ENCODE measurements around the gene KIF12.
"Not testable (repeated sequence)": the region's sequence is repeated elsewhere in the genome, so short reads cannot be mapped to it uniquely, and the experiment has no call there.

The KIF12 gene

DNA sequence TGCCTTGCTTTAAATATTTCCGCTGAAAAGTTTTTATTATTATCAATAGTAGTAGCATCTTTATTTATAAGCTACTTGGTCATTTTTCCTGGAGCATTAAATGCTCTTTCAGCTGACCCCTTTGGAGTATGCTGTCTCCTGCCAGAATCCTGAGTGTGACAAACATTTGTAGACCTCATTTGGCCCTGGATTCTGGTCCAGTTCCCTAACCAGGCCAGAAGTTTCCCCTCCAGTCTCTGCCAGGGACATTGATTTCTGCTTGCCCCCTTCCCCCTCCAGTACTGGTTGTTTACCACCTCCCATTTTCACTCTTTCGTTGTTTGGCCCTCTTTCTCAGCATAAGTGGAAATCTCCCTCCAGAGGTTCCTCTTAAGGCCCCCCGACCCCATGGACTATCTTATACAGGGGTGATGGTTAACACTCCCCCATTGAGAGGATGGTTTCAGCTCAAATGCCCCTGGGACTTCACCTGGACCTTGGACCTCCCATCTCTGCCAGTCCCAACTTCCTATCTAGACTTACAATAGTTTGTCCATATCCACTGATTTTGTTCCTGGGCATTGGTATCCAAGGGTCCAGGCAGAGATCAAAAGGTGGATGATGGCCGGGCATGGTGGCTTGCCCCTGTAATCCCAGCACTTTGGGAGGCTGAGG is 31.7 kb upstream of the KIF12 start:
- Histone ChIP-seq H3K4me2 (ENCODE audit: insufficient read depth, low read length) (no peak overlapping the region), H3K36me3 (ENCODE audit: insufficient read depth, low read length) (no peaks in the 10 kb centered on the region)
- no peak for ATAC-seq (ENCODE audit: insufficient read depth, low read depth)

DNA sequence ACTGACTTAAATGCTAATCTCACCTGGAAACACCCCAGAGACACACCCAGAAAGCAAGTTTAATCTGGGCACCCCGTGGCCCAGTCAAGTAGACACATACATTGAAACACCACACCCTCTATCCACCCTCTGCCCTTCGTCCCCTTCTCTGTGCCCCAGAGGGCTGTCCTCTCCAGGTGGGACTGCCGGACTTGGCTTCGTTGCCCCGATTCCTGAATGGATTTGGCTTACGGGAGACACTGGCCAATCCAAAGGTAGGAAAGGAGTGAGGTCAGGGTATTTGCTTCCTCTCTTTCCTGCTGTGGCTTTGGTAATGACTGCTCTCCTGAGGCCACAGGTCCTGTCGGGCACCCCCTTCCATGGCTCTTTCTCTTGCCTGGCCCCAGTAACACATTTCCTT is 31.0 kb upstream of the KIF12 start:
- no peak for ATAC-seq (ENCODE audit: insufficient read depth, low read depth)
- Histone ChIP-seq H3K27me3 (ENCODE audit: insufficient read depth, low read length, poor library complexity) (no peaks in the 10 kb centered on the region), H3K4me1 (ENCODE audit: insufficient read depth, low read length) (no peaks in the 10 kb centered on the region), H2AFZ (ENCODE audit: low read depth, low read length) (no peak overlapping the region), H3K4me3 (ENCODE audit: low read depth in 1 of 2, low read length in 2 of 2) (no peak overlapping the region), H3K79me2 (ENCODE audit: insufficient read depth, low read length) (no peaks in the 10 kb centered on the region), H3K4me2 (ENCODE audit: insufficient read depth, low read length) (no peak overlapping the region), H4K20me1 (ENCODE audit: insufficient read depth, low read length) (no peaks in the 10 kb centered on the region), H3K9me3 (ENCODE audit: insufficient read depth, low read length, severe bottlenecking) (no peaks in the 10 kb centered on the region), H3K9ac (ENCODE audit: low read depth, low read length) (no peak overlapping the region), H3K27ac (ENCODE audit: low read length) (no peak overlapping the region), H3K36me3 (ENCODE audit: insufficient read depth, low read length) (no peaks in the 10 kb centered on the region)
- TF ChIP-seq CTCF (IDR thresholded peaks at IDR 0.05; ENCODE audit: borderline replicate concordance, extremely low read depth, low read length, poor library complexity, severe bottlenecking) (no peak), EZH2 (IDR thresholded peaks at IDR 0.05; ENCODE audit: borderline replicate concordance, low read depth, low read length, severe bottlenecking) (no peak)
- no peak for DNase-seq

More for the DNA sequence above, 31.7 kb upstream of the KIF12 start:
- H4K20me1 ChIP-seq (ENCODE audit: insufficient read depth, low read length): no peaks in the 10 kb centered on the region
- no peaks in the 10 kb centered on the region for H3K9me3 ChIP-seq (ENCODE audit: insufficient read depth, low read length, severe bottlenecking)
- no peak overlapping the region for H2AFZ ChIP-seq (ENCODE audit: low read depth, low read length)
- no peaks in the 10 kb centered on the region for H3K27me3 ChIP-seq (ENCODE audit: insufficient read depth, low read length, poor library complexity)
- no peak overlapping the region for H3K9ac ChIP-seq (ENCODE audit: low read depth, low read length)
- DNase-seq: no peak
- H3K4me1 ChIP-seq (ENCODE audit: insufficient read depth, low read length): no peaks in the 10 kb centered on the region
- no peak overlapping the region for H3K27ac ChIP-seq (ENCODE audit: low read length)
- no peak for TF ChIP-seq CTCF (IDR thresholded peaks at IDR 0.05; ENCODE audit: borderline replicate concordance, extremely low read depth, low read length, poor library complexity, severe bottlenecking)
- no peak for TF ChIP-seq EZH2 (IDR thresholded peaks at IDR 0.05; ENCODE audit: borderline replicate concordance, low read depth, low read length, severe bottlenecking)
- H3K79me2 ChIP-seq (ENCODE audit: insufficient read depth, low read length): no peaks in the 10 kb centered on the region
- H3K4me3 ChIP-seq (ENCODE audit: low read depth in 1 of 2, low read length in 2 of 2): no peak overlapping the region

- H3K4me1 ChIP-seq (ENCODE audit: insufficient read depth, low read length); H2AFZ ChIP-seq (ENCODE audit: low read depth, low read length); H3K4me2 ChIP-seq (ENCODE audit: insufficient read depth, low read length); H3K9ac ChIP-seq (ENCODE audit: low read depth, low read length); H3K79me2 ChIP-seq (ENCODE audit: insufficient read depth, low read length); DNase-seq; H3K9me3 ChIP-seq (ENCODE audit: insufficient read depth, low read length, severe bottlenecking); H3K36me3 ChIP-seq (ENCODE audit: insufficient read depth, low read length); H3K27ac ChIP-seq (ENCODE audit: low read length); ATAC-seq (ENCODE audit: insufficient read depth, low read depth); H4K20me1 ChIP-seq (ENCODE audit: insufficient read depth, low read length); H3K4me3 ChIP-seq (ENCODE audit: low read depth in 1 of 2, low read length in 2 of 2); H3K27me3 ChIP-seq (ENCODE audit: insufficient read depth, low read length, poor library complexity): not testable (repeated sequence)
Measured at GRCh38 chr9:114128759-114129158, 29.7 kb upstream of the KIF12 start.

- Histone ChIP-seq H3K4me2 (ENCODE audit: insufficient read depth, low read length) (no peak overlapping the region), H3K9ac (ENCODE audit: low read depth, low read length) (no peak overlapping the region), H2AFZ (ENCODE audit: low read depth, low read length) (no peak overlapping the region), H3K9me3 (ENCODE audit: insufficient read depth, low read length, severe bottlenecking) (no peaks in the 10 kb centered on the region), H3K27me3 (ENCODE audit: insufficient read depth, low read length, poor library complexity) (no peaks in the 10 kb centered on the region), H3K79me2 (ENCODE audit: insufficient read depth, low read length) (no peaks in the 10 kb centered on the region), H4K20me1 (ENCODE audit: insufficient read depth, low read length) (no peaks in the 10 kb centered on the region), H3K4me3 (ENCODE audit: low read depth in 1 of 2, low read length in 2 of 2) (no peak overlapping the region), H3K4me1 (ENCODE audit: insufficient read depth, low read length) (no peaks in the 10 kb centered on the region), H3K36me3 (ENCODE audit: insufficient read depth, low read length) (no peaks in the 10 kb centered on the region), H3K27ac (ENCODE audit: low read length) (no peak overlapping the region)
- DNase-seq (no peak), ATAC-seq (ENCODE audit: insufficient read depth, low read depth) (no peak)
- TF ChIP-seq CTCF (IDR thresholded peaks at IDR 0.05; ENCODE audit: borderline replicate concordance, extremely low read depth, low read length, poor library complexity, severe bottlenecking): no peak
- TF ChIP-seq EZH2 (IDR thresholded peaks at IDR 0.05; ENCODE audit: borderline replicate concordance, low read depth, low read length, severe bottlenecking): no peak
Measured at GRCh38 chr9:114126247-114127060, 27.4 kb upstream of the KIF12 start.
